NCI-H748 (cell line): ENCODE results near the gene PIGS.
"Not testable (repeated sequence)": the region's sequence is repeated elsewhere in the genome, so short reads cannot be mapped to it uniquely, and the experiment has no call there.

Experiments
- DNase-seq: peaks from one replicate; lab custom pipeline; 2025; ENCODE audit not compliant: unreplicated experiment; lab: John Stamatoyannopoulos, UW

The PIGS gene

GRCh38 chr17:28571361-28572122 lies at the start of gene PIGS:
PIGS (minus strand) TSS chr17:28571524; CDS start chr17:28571496, 28 bp downstream.
- peak; percentile 97 for DNase-seq

- DNase-seq, result no peak
These were observed 48.7 kb upstream of the PIGS start for GRCh38 chr17:28620010-28620409.

GRCh38 chr17:28618464-28618863 lies 47.1 kb upstream of the PIGS start:
- no peak for DNase-seq

GRCh38 chr17:28616281-28616680 lies 45.0 kb upstream of the PIGS start:
- no peak for DNase-seq

GRCh38 chr17:28615260-28615940 lies 44.1 kb upstream of the PIGS start:
- no peak for DNase-seq

- no peak for DNase-seq
These were observed 42.6 kb upstream of the PIGS start, which contains the start of gene RSKR for GRCh38 chr17:28613931-28614381. RSKR (minus strand) TSS chr17:28614185; CDS start chr17:28614161, 24 bp downstream.

GRCh38 chr17:28612936-28613872 lies 41.9 kb upstream of the PIGS start:
- peak; percentile 57 for DNase-seq

- peak; percentile 37 for DNase-seq
These were observed 41.2 kb upstream of the PIGS start for GRCh38 chr17:28612531-28612930.

GRCh38 chr17:28610376-28610775 lies 39.1 kb upstream of the PIGS start:
- no peak for DNase-seq

- not testable (repeated sequence) for DNase-seq
These were observed 32.7 kb upstream of the PIGS start for GRCh38 chr17:28604031-28604430.

GRCh38 chr17:28599311-28600184 lies 28.2 kb upstream of the PIGS start:
- DNase-seq, result peak; percentile 79

- DNase-seq, result peak; percentile 98
These were observed 27.5 kb upstream of the PIGS start, which contains the start of gene SPAG5 for GRCh38 chr17:28598799-28599310. SPAG5 (minus strand) TSS chr17:28599025; CDS start chr17:28598946, 79 bp downstream.

- DNase-seq, result peak; percentile 44
These were observed 27.1 kb upstream of the PIGS start for GRCh38 chr17:28598389-28598788.

GRCh38 chr17:28597606-28598383 lies 26.5 kb upstream of the PIGS start:
- DNase-seq, result peak; percentile 38

GRCh38 chr17:28592260-28592659 lies 20.9 kb upstream of the PIGS start:
- no peak for DNase-seq

GRCh38 chr17:28585851-28586250 lies 14.5 kb upstream of the PIGS start:
- no peak for DNase-seq

GRCh38 chr17:28584434-28584833 lies 13.1 kb upstream of the PIGS start:
- DNase-seq, result no peak

GRCh38 chr17:28582513-28582912 lies 11.2 kb upstream of the PIGS start:
- no peak for DNase-seq

GRCh38 chr17:28580959-28581358 lies 9.6 kb upstream of the PIGS start:
- DNase-seq, result no peak
